Glutamatergic neuron (in vitro differentiated cells): ENCODE results near the gene PXDN. TPM values are rescaled to one million over a fixed set of nuclear protein-coding genes. Genes with fewer than 3 reads are reported as not detected.
"Not testable (repeated sequence)": the region's sequence is repeated elsewhere in the genome, so short reads cannot be mapped to it uniquely, and the experiment has no call there.

ENCODE experiments used
- DNase-seq: peaks from one replicate; pipeline ENCODE4 v3.0.0; 2022
- H3K27ac Mint-ChIP-seq: one replicate; pipeline ENCODE4 v1.8.0; 2020; ENCODE audit warnings: mild to moderate bottlenecking, mixed read lengths, inconsistent platforms; ENCODE audit not compliant: unreplicated experiment
- H3K27me3 Mint-ChIP-seq: one replicate; pipeline ENCODE4 v1.8.0; 2020; ENCODE audit warnings: mild to moderate bottlenecking, moderate library complexity, mixed read lengths, inconsistent platforms; ENCODE audit not compliant: unreplicated experiment
- H3K36me3 Mint-ChIP-seq: one replicate; pipeline ENCODE4 v1.8.0; 2020; ENCODE audit warnings: mild to moderate bottlenecking, mixed read lengths, inconsistent platforms; ENCODE audit not compliant: unreplicated experiment
- H3K4me1 Mint-ChIP-seq: one replicate; pipeline ENCODE4 v1.8.0; 2020; ENCODE audit warnings: mild to moderate bottlenecking, low read depth, mixed read lengths, inconsistent platforms; ENCODE audit not compliant: unreplicated experiment
- H3K4me3 Mint-ChIP-seq: one replicate; pipeline ENCODE4 v1.8.0; 2020; ENCODE audit warnings: mild to moderate bottlenecking, mixed read lengths, inconsistent platforms; ENCODE audit not compliant: unreplicated experiment
- H3K9me3 Mint-ChIP-seq: one replicate; pipeline ENCODE4 v1.8.0; 2020; ENCODE audit warnings: mild to moderate bottlenecking, moderate library complexity, mixed read lengths, inconsistent platforms; ENCODE audit not compliant: unreplicated experiment
- total RNA-seq: library from RNA; stranded (reverse); fragmentation: NEBNext Ultra II Directional; extraction: Animal tissue kit (Norgen Biotek cat#: 25700); gene quantifications from one replicate; pipeline ENCODE4 v1.2.1, GENCODE V29; 2021; ENCODE audit not compliant: unreplicated experiment
- TF ChIP-seq, protein P1 (sequence below): fragments of 200-600 bp; sonication (generic); IDR thresholded peaks from one replicate; pipeline ENCODE4 v1.5.0; 2021; ENCODE audit not compliant: partially characterized antibody, unreplicated experiment

The PXDN gene
- total RNA-seq, 1 donor from 2014 or later: 226 TPM

DNA sequence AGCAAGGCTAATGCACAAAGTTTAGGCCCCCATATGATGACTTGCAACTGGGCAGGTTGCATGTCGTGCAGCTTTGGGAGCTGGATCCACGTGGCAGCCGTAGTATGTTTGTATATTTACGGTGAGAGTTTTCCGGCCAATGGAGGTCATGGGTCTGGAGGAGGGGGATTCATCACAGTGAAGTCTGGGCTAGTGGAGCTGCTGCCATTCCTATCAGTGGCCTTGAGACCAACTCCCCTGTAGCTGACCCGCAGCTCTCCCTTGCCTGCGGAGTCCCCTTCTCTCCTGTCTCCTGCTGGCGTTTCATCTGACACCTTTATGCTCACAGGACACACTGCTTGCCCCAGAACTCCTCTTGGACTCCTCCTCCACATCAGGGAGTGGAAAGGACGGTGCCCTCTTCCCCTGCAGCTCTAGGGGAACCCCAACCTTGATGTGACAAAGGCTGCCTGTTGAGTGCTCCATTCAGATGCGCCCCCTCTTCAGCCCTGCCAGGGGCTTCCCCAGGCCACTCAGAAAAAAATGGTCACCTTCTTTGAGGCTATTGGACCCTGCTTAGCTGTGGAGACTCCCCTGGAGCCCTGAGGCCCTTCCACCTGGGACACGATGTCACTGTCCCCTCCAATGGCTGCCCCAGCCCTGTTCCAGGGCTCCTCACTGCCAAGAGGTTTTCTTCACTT, 121.7 kb downstream of the PXDN start:
- TF ChIP-seq, protein P1, sequence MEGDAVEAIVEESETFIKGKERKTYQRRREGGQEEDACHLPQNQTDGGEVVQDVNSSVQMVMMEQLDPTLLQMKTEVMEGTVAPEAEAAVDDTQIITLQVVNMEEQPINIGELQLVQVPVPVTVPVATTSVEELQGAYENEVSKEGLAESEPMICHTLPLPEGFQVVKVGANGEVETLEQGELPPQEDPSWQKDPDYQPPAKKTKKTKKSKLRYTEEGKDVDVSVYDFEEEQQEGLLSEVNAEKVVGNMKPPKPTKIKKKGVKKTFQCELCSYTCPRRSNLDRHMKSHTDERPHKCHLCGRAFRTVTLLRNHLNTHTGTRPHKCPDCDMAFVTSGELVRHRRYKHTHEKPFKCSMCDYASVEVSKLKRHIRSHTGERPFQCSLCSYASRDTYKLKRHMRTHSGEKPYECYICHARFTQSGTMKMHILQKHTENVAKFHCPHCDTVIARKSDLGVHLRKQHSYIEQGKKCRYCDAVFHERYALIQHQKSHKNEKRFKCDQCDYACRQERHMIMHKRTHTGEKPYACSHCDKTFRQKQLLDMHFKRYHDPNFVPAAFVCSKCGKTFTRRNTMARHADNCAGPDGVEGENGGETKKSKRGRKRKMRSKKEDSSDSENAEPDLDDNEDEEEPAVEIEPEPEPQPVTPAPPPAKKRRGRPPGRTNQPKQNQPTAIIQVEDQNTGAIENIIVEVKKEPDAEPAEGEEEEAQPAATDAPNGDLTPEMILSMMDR: no peak
- no peak for DNase-seq
- no peak overlapping the region for H3K27ac Mint-ChIP-seq
- no peaks in the 10 kb centered on the region for H3K27me3 Mint-ChIP-seq
- peaks cover 5% of the 10 kb centered on the region for H3K9me3 Mint-ChIP-seq
- H3K4me1 Mint-ChIP-seq: peaks cover 12% of the 10 kb centered on the region
- H3K4me3 Mint-ChIP-seq: no peak overlapping the region
- peaks cover 19% of the 10 kb centered on the region for H3K36me3 Mint-ChIP-seq

DNA sequence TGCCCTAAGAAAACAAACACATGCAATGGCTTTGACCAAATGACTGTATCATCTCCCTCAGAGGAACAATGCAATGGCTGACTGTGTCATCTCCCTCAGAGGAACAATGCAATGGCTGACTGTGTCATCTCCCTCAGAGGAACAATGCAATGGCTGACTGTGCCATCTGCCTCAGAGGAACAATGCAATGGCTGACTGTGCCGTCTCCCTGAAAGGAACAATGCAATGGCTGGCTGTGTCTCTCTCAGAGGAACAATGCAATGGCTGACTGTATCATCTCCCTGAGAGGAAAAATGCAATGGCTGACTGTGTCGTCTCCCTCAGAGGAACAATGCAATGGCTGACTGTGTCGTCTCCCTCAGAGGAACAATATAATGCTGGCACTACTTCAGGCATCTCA, 122.3 kb downstream of the PXDN start:
- H3K4me1 Mint-ChIP-seq: peaks cover 12% of the 10 kb centered on the region
- not testable (repeated sequence) for H3K27ac Mint-ChIP-seq, H3K27me3 Mint-ChIP-seq, H3K4me3 Mint-ChIP-seq, DNase-seq, H3K9me3 Mint-ChIP-seq
- H3K36me3 Mint-ChIP-seq: peaks cover 19% of the 10 kb centered on the region

DNA sequence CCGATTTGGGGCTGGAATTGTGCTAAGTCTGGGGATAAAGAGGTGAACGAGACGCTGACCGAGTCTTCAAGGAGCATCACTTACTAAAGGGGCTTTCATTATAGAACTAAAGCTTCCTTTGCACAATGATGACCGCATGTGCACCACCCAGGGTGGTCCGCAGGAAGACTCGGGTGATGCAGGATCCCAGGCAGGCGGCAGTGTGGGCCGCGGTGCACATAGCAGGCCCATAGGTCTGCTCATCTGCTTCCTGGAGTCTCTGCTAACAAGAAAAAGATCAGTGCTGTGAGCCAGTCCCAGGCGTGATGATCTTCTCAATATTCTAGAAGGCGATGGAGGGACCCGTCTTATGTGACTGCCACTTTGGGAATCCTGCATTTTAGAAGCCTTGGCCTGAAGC, 122.8 kb downstream of the PXDN start:
- Mint-ChIP-seq H3K9me3 (peaks cover 5% of the 10 kb centered on the region), H3K27ac (no peak overlapping the region), H3K4me1 (peaks cover 11% of the 10 kb centered on the region), H3K4me3 (no peak overlapping the region), H3K36me3 (peaks cover 19% of the 10 kb centered on the region), H3K27me3 (no peaks in the 10 kb centered on the region)
- TF ChIP-seq, protein P1: no peak
- DNase-seq: peak; percentile 5

DNA sequence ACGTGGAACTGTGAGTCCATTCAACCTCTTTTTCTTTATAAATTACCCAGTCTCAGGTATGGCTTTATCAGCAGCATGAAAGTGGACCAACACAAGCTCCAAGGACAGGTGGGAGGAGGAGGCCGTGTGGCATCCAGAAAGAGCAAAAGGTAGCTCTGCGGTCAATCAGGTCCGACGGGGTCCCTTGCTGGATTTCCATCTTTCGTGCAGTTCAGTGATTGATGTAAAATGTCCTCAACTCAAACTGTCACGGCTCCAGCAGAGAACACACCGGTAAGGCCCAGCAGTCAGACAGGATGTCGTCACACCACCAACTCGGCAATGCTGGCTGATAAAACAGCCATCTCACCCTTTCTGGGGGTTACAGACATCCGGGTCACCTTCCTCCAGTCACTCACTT, 123.3 kb downstream of the PXDN start:
- peaks cover 19% of the 10 kb centered on the region for H3K36me3 Mint-ChIP-seq
- peak; percentile 4 for DNase-seq
- peaks cover 8% of the 10 kb centered on the region for H3K4me1 Mint-ChIP-seq
- no peak overlapping the region for H3K4me3 Mint-ChIP-seq
- no peak overlapping the region for H3K27ac Mint-ChIP-seq
- H3K27me3 Mint-ChIP-seq: no peaks in the 10 kb centered on the region
- TF ChIP-seq, protein P1: no peak
- peaks cover 5% of the 10 kb centered on the region for H3K9me3 Mint-ChIP-seq

DNA sequence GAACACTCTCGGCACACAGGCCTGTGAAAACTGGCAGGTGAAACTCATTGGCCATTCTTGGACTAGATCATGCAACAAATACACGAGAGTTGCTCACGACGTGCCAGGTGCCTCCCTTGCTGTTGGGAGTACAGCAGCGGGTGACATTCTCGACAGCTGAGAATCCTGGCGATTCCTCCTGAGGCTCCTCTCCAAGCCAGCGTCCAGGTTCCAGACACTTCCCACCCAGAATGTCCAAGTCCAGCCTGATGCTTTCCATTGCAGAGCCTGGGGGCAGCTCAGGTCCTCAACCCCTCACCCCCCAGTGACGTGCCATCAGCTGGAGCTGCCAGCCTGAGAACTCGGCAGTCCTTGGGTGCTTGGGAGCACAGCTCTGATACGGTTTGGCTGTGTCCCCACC, 124.2 kb downstream of the PXDN start:
- Mint-ChIP-seq H3K27ac (no peak overlapping the region), H3K4me3 (no peak overlapping the region)

More for the DNA sequence above, 124.2 kb downstream of the PXDN start:
- Mint-ChIP-seq H3K4me1 (peaks cover 3% of the 10 kb centered on the region), H3K36me3 (peaks cover 19% of the 10 kb centered on the region), H3K9me3 (peaks cover 5% of the 10 kb centered on the region), H3K27me3 (no peaks in the 10 kb centered on the region)
- TF ChIP-seq, protein P1: no peak
- no peak for DNase-seq
